Gastroesophageal sphincter (tissue), 4 donors: ENCODE measurements around the gene UVRAG. TPM values are rescaled to one million over a fixed set of nuclear protein-coding genes. Genes with fewer than 3 reads are reported as not detected.
"Not testable (repeated sequence)": the region's sequence is repeated elsewhere in the genome, so short reads cannot be mapped to it uniquely, and the experiment has no call there.

Source experiments
- ATAC-seq: fragments of 150-250 bp; one replicate; pipeline ENCODE4 v1.9.1; 2016; ENCODE audit warnings: mild to moderate bottlenecking, moderate library complexity
- H3K27ac ChIP-seq, 4 donors: fragments of 200-600 bp; sonication (generic) in 3 of 4; 1 replicate in 3 of 4; 2 replicates in 1 of 4; pipeline ENCODE4 v1.5.1; 2016 to 2019
- H3K27me3 ChIP-seq: fragments of 200-600 bp; sonication (generic); one replicate; pipeline ENCODE4 v1.5.1; 2019
- H3K36me3 ChIP-seq, 2 donors: fragments of 200-600 bp; sonication (generic); one replicate each; pipeline ENCODE4 v1.5.1; 2019; ENCODE audit warnings: control low read depth in 1 of 2
- H3K4me1 ChIP-seq, 3 donors: fragments of 200-600 bp; sonication (generic); 1 replicate in 2 of 3; 2 replicates in 1 of 3; pipeline ENCODE4 v1.5.1; 2016 to 2019; ENCODE audit warnings: control low read depth in 2 of 3
- H3K4me3 ChIP-seq, 2 donors: fragments of 200-600 bp; sonication (generic); one replicate each; pipeline ENCODE4 v1.5.1; 2019; ENCODE audit warnings: mild to moderate bottlenecking in 1 of 2, moderate library complexity in 1 of 2
- H3K9me3 ChIP-seq, 3 donors: fragments of 200-600 bp; sonication (generic); one replicate each; pipeline ENCODE4 v1.5.1; 2017 to 2019; ENCODE audit warnings: control low read depth in 2 of 3
- CTCF ChIP-seq, 4 experiments: fragments of 200-600 bp in 2 of 4; fragments of 450-650 bp in 2 of 4; sonication (generic) in 1 of 4; IDR thresholded peaks; one replicate each; pipeline ENCODE4 v1.5.1; 2017 to 2019; ENCODE audit warnings: antibody characterized with exemption in 4 of 4, mild to moderate bottlenecking in 2 of 4, moderate library complexity in 2 of 4
- EP300 ChIP-seq: sonication (generic); formaldehyde crosslinking; IDR thresholded peaks from one replicate; pipeline ENCODE4 v1.6.1; 2017; ENCODE audit warnings: antibody characterized with exemption, mild to moderate bottlenecking
- POLR2A ChIP-seq, 2 donors: fragments of 450-650 bp; IDR thresholded peaks; one replicate each; pipeline ENCODE4 v1.6.1; 2017; ENCODE audit warnings: antibody characterized with exemption in 2 of 2, mild to moderate bottlenecking in 2 of 2, moderate library complexity in 1 of 2
- POLR2AphosphoS5 ChIP-seq: sonication (generic); formaldehyde crosslinking; IDR thresholded peaks from one replicate; pipeline ENCODE4 v1.6.1; 2017; ENCODE audit warnings: antibody characterized with exemption
- WGBS, 2 donors: methylation state at CpG; one replicate each; pipeline ENCODE4 v1.1.5; 2018; ENCODE audit warnings: low coverage in 1 of 2; 5-methylcytosine and 5-hydroxymethylcytosine counted together
- total RNA-seq, 4 donors: library from RNA; depleted of rRNA; stranded (reverse); fragments of >200 nt; gene quantifications; one replicate each; pipeline ENCODE4 v1.1.0, GENCODE V29; 2016

The UVRAG gene
- total RNA-seq, 4 donors from 2014 or later: 28.1 to 50.1 (median 34.7) TPM

GRCh38 chr11:75959540-75959939 lies 144.5 kb downstream of the UVRAG start:
- no peaks in the 10 kb centered on the region for H3K27me3 ChIP-seq
- peaks cover 0 to 5% (median 0%) of the 10 kb centered on the region in 3 donors for H3K4me1 ChIP-seq
- H3K9me3 ChIP-seq: no peaks in the 10 kb centered on the region
- no peak overlapping the region for H3K4me3 ChIP-seq
- no peaks in the 10 kb centered on the region for H3K36me3 ChIP-seq
- no peak overlapping the region for H3K27ac ChIP-seq
- no peak for ATAC-seq
- WGBS, 2 donors: 95 to 100% methylated on average over 2 of the region's 2 CpGs
- no peak for TF ChIP-seq POLR2AphosphoS5

- Histone ChIP-seq H3K4me1 (peaks cover 0 to 22% (median 0%) of the 10 kb centered on the region in 3 donors), H3K4me3 (no peak overlapping the region), H3K36me3 (no peaks in the 10 kb centered on the region), H3K27ac (no peak overlapping the region), H3K9me3 (no peaks in the 10 kb centered on the region), H3K27me3 (no peaks in the 10 kb centered on the region)
- 92 to 98% methylated on average over 2 of the region's 2 CpGs for WGBS, 2 donors
- TF ChIP-seq EP300 (no peak), POLR2AphosphoS5 (no peak), POLR2A (IDR thresholded peaks at IDR 0.05) (no peak), CTCF (IDR thresholded peaks at IDR 0.05) (no peak)
- ATAC-seq: no peak
Measured at GRCh38 chr11:75964071-75964470, 149.1 kb downstream of the UVRAG start.

- Histone ChIP-seq H3K4me1 (peaks cover 0 to 22% (median 0%) of the 10 kb centered on the region in 3 donors), H3K9me3 (no peaks in the 10 kb centered on the region), H3K4me3 (no peak overlapping the region), H3K27ac (no peak overlapping the region), H3K36me3 (no peaks in the 10 kb centered on the region), H3K27me3 (no peaks in the 10 kb centered on the region)
- no peak for ATAC-seq
- no peak for TF ChIP-seq EP300
- no peak for TF ChIP-seq POLR2A (IDR thresholded peaks at IDR 0.05)
- TF ChIP-seq CTCF (IDR thresholded peaks at IDR 0.05): no peak
- TF ChIP-seq POLR2AphosphoS5: no peak
Measured at GRCh38 chr11:75966537-75967287, 151.7 kb downstream of the UVRAG start.

GRCh38 chr11:75968021-75968625 lies 153.1 kb downstream of the UVRAG start:
- Histone ChIP-seq H3K36me3 (no peaks in the 10 kb centered on the region), H3K27me3 (no peaks in the 10 kb centered on the region), H3K9me3 (peaks cover 0 to 5% (median 0%) of the 10 kb centered on the region in 3 donors), H3K4me1 (peaks cover 0 to 22% (median 0%) of the 10 kb centered on the region in 3 donors), H3K4me3 (no peak overlapping the region), H3K27ac (no peak overlapping the region)
- TF ChIP-seq EP300 (no peak), POLR2A (IDR thresholded peaks at IDR 0.05) (no peak), POLR2AphosphoS5 (no peak), CTCF (IDR thresholded peaks at IDR 0.05) (no peak)
- no peak for ATAC-seq
- 83 to 92% methylated on average over 2 of the region's 2 CpGs for WGBS, 2 donors

GRCh38 chr11:75969626-75970308 lies 154.8 kb downstream of the UVRAG start:
- TF ChIP-seq CTCF (IDR thresholded peaks at IDR 0.05) (no peak), EP300 (no peak), POLR2AphosphoS5 (no peak), POLR2A (IDR thresholded peaks at IDR 0.05) (no peak)
- Histone ChIP-seq H3K27me3 (no peaks in the 10 kb centered on the region), H3K27ac (no peak overlapping the region), H3K9me3 (peaks cover 0 to 5% (median 0%) of the 10 kb centered on the region in 3 donors), H3K36me3 (no peaks in the 10 kb centered on the region), H3K4me1 (peaks cover 0 to 22% (median 0%) of the 10 kb centered on the region in 3 donors), H3K4me3 (no peak overlapping the region)
- no peak for ATAC-seq
- WGBS, 2 donors: 60 to 75% methylated on average over 5 of the region's 5 CpGs

- not testable (repeated sequence) for H3K36me3 ChIP-seq, H3K9me3 ChIP-seq, H3K4me1 ChIP-seq, H3K27ac ChIP-seq, H3K4me3 ChIP-seq, H3K27me3 ChIP-seq, ATAC-seq
- 94 to 100% methylated on average over 2 to 3 of the region's 3 CpGs for WGBS, 2 donors
Measured at GRCh38 chr11:75973710-75974109, 158.7 kb downstream of the UVRAG start.

- not testable (repeated sequence) for H3K27me3 ChIP-seq, H3K36me3 ChIP-seq, H3K4me3 ChIP-seq, H3K9me3 ChIP-seq, H3K27ac ChIP-seq, H3K4me1 ChIP-seq, ATAC-seq
- 100% methylated on average over 1 of the region's 6 CpGs; no CpG with 5 or more reads in 1 of the 2 donors for WGBS, 2 donors
Measured at GRCh38 chr11:75979075-75979474, 164.1 kb downstream of the UVRAG start.

GRCh38 chr11:75979479-75980027 lies 164.5 kb downstream of the UVRAG start:
- not testable (repeated sequence) for H3K27ac ChIP-seq, H3K4me1 ChIP-seq, H3K4me3 ChIP-seq, H3K27me3 ChIP-seq, ATAC-seq, H3K9me3 ChIP-seq
- H3K36me3 ChIP-seq: peaks cover 0 to 14% of the 10 kb centered on the region in 2 donors
- WGBS, 2 donors: 93 to 97% methylated on average over 6 to 11 of the region's 22 CpGs
